Measurements from ENCODE around the gene ADPRS. TPM values are rescaled to one million over a fixed set of nuclear protein-coding genes. Genes with fewer than 3 reads are reported as not detected.

The ADPRS gene
- total and polyA plus RNA-seq, 2 experiments from 2014 or later, result 22.6 to 46.6 TPM

GRCh38 chr1:36062315-36062714, 26.4 kb upstream of the ADPRS start (continued):
- TF ChIP-seq NANOG (IDR thresholded peaks at IDR 0.05; ENCODE audit: borderline replicate concordance) (no peak), CREB1 (CRISPR knock-in tag; IDR thresholded peaks at IDR 0.05; ENCODE audit: low read depth) (no peak)

DNA sequence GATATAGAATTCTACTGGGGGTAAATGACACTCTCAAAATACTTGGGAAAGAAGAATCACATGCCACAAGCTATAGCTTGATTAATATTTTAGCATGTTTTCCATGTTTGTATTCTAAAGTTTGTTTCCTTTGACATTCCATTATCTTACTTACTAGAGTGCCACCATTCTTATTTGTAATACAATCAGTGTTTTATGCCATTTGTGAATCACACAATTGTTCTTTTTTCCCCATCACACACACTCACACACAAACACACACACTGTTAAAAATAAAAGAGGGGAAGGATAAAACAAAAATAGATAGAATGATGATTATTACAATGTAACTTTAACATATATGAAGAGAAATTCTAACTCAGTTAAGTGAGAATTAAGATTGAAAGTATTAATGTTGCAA, 20.8 kb upstream of the ADPRS start:
- H3K4me2 ChIP-seq, result no peak overlapping the region
- H3K9me2 ChIP-seq (ENCODE audit: insufficient read depth), result no peaks in the 10 kb centered on the region
- peaks cover 2% of the 10 kb centered on the region; the same call in 1 of the 2 replicates for H3F3A ChIP-seq (replicated peaks; ENCODE audit: low read depth)
- H3K79me2 ChIP-seq (replicated peaks; ENCODE audit: insufficient read depth), result no peaks in the 10 kb centered on the region
- no peaks in the 10 kb centered on the region for H3K9me3 Mint-ChIP-seq
- no peaks in the 10 kb centered on the region; the same call in 2 of the 3 replicates for H3K36me3 Mint-ChIP-seq (ENCODE audit: low read depth)
- H4K20me1 ChIP-seq (replicated peaks; ENCODE audit: insufficient read depth), result no peaks in the 10 kb centered on the region
- H3K4me1 Mint-ChIP-seq, result peaks cover 11% of the 10 kb centered on the region
- TF ChIP-seq ZNF331 (CRISPR knock-in tag; IDR thresholded peaks at IDR 0.05; ENCODE audit: low read depth) (no peak), POLR2AphosphoS5 (IDR thresholded peaks at IDR 0.05; ENCODE audit: low read depth) (no peak), ETS1 (IDR thresholded peaks at IDR 0.05) (no peak), EZH2phosphoT487 (IDR thresholded peaks at IDR 0.05; ENCODE audit: unreplicated experiment) (no peak), STAT1 (IDR thresholded peaks at IDR 0.05; ENCODE audit: unreplicated experiment) (no peak), ZNF114 (CRISPR knock-in tag; IDR thresholded peaks at IDR 0.05) (no peak), NANOG (IDR thresholded peaks at IDR 0.05; ENCODE audit: borderline replicate concordance) (no peak), EZH2 (IDR thresholded peaks at IDR 0.05; ENCODE audit: low read depth, unreplicated experiment) (no peak), ZNF462 (CRISPR knock-in tag; IDR thresholded peaks at IDR 0.05) (no peak), CREB1 (CRISPR knock-in tag; IDR thresholded peaks at IDR 0.05; ENCODE audit: low read depth) (no peak), JUNB (IDR thresholded peaks at IDR 0.05; ENCODE audit: unreplicated experiment) (no peak), REST (IDR thresholded peaks at IDR 0.05; ENCODE audit: unreplicated experiment) (no peak)
- TF ChIP-seq, protein P1, sequence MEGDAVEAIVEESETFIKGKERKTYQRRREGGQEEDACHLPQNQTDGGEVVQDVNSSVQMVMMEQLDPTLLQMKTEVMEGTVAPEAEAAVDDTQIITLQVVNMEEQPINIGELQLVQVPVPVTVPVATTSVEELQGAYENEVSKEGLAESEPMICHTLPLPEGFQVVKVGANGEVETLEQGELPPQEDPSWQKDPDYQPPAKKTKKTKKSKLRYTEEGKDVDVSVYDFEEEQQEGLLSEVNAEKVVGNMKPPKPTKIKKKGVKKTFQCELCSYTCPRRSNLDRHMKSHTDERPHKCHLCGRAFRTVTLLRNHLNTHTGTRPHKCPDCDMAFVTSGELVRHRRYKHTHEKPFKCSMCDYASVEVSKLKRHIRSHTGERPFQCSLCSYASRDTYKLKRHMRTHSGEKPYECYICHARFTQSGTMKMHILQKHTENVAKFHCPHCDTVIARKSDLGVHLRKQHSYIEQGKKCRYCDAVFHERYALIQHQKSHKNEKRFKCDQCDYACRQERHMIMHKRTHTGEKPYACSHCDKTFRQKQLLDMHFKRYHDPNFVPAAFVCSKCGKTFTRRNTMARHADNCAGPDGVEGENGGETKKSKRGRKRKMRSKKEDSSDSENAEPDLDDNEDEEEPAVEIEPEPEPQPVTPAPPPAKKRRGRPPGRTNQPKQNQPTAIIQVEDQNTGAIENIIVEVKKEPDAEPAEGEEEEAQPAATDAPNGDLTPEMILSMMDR (conservative IDR thresholded peaks at IDR 0.05; ENCODE audit: low read depth in 2 of 2), result no peak
- H3K4me1 ChIP-seq (ENCODE audit: insufficient read depth), result 0 out of 2 replicates have a peak, but pooled peaks cover 4% of the 10 kb centered on the region
- H3K27ac ChIP-seq (ENCODE audit: low read depth), result no peak overlapping the region
- ATAC-seq (no peak), DNase-seq (ENCODE audit: low spot score) (no peak)
- H3K36me3 ChIP-seq (ENCODE audit: insufficient read depth), result no peaks in the 10 kb centered on the region
- no peak overlapping the region for H3K4me3 ChIP-seq
- H3K27ac Mint-ChIP-seq, result no peak overlapping the region
- no peaks in the 10 kb centered on the region for H3K27me3 ChIP-seq (ENCODE audit: insufficient read depth)
- H3K27me3 Mint-ChIP-seq (ENCODE audit: insufficient read depth, low read depth, poor library complexity), result peaks cover 2% of the 10 kb centered on the region
- H2AFZ ChIP-seq, result no peak overlapping the region
- H3K4me3 Mint-ChIP-seq, result no peak overlapping the region

Data from GM23338 (cell line).